Testis (tissue), 2 donors: ENCODE data around the gene MSH5.

ENCODE experiments used
- POLR2A ChIP-seq: fragments of 450-650 bp; IDR thresholded peaks from one replicate; pipeline ENCODE4 v1.6.1; 2017; ENCODE audit warnings: antibody characterized with exemption, mild to moderate bottlenecking, moderate library complexity
- TF ChIP-seq, protein P1 (sequence below), 3 experiments: fragments of 450-650 bp in 2 of 3; fragments of 200-600 bp in 1 of 3; sonication (generic) in 1 of 3; IDR thresholded peaks; one replicate each; pipeline ENCODE4 v1.5.1; 2016 to 2019; ENCODE audit warnings: antibody characterized with exemption in 3 of 3, mild to moderate bottlenecking in 2 of 3, moderate library complexity in 1 of 3

DNA sequence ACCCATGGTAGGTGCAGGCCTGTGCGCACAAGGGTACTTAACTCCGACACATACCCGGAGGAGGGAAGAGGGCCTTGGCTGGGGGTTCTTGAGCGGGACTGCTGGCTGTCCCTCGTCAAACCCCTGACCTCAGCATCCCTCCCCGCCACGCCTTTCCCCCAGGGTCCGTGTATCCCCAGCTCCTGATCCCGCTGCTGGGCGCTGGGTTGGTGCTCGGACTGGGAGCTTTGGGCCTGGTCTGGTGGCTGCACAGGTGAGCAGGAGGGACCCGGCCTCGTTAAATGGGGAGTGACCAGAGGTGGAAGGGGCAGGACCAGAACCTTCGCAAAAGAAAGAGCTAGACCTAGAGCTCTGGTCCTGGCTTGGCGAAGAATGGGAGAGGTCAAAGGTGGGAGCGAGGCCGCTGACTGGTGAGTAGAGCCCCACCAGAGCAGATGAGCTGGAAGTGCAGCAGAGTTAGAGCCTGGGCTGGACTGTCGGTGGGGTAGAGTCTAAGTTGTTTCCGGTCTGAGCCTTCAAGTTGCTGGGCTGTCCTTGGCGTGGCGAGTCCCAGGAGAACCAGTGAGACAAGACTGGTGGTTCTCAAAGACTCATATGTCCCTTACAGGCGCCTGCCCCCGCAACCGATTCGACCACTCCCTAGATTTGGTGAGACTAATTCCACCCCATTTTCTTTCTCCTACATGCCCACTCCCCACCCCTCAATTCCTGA, 15.7 kb upstream of the MSH5 start:
- TF ChIP-seq, protein P1, sequence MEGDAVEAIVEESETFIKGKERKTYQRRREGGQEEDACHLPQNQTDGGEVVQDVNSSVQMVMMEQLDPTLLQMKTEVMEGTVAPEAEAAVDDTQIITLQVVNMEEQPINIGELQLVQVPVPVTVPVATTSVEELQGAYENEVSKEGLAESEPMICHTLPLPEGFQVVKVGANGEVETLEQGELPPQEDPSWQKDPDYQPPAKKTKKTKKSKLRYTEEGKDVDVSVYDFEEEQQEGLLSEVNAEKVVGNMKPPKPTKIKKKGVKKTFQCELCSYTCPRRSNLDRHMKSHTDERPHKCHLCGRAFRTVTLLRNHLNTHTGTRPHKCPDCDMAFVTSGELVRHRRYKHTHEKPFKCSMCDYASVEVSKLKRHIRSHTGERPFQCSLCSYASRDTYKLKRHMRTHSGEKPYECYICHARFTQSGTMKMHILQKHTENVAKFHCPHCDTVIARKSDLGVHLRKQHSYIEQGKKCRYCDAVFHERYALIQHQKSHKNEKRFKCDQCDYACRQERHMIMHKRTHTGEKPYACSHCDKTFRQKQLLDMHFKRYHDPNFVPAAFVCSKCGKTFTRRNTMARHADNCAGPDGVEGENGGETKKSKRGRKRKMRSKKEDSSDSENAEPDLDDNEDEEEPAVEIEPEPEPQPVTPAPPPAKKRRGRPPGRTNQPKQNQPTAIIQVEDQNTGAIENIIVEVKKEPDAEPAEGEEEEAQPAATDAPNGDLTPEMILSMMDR (IDR thresholded peaks at IDR 0.05): no peak
- no peak for TF ChIP-seq POLR2A
